A549 (cell line): Measurements from ENCODE around the gene SCN9A. TPM values are rescaled to one million over a fixed set of nuclear protein-coding genes. Genes with fewer than 3 reads are reported as not detected.

Experiments
- ATAC-seq, 2 experiments: fragments of 200-7000 bp in 1 of 2; fragments of >200 bp in 1 of 2; cut with Nextera tagmentation in 1 of 2; cut with Tn5 transposase in 1 of 2; 3 replicates each; pipeline versions ENCODE4 v1.8.0 to v1.9.1; 2018 to 2020; ENCODE audit warnings: mild to moderate bottlenecking in 1 of 2, moderate library complexity in 1 of 2
- CTCF ChIA-PET: fragments of 300-600 bp; sonication (Branson Sonifier 250); formaldehyde crosslinking; extraction: SDS; loops from one replicate; lab custom pipeline; 2021; ENCODE audit warnings: antibody characterized with exemption, inconsistent platforms; lab: Yijun Ruan, JAX
- POLR2A ChIA-PET: fragments of 350-600 bp; formaldehyde crosslinking; extraction: SDS; loops from one replicate; lab custom pipeline; 2021; ENCODE audit warnings: antibody characterized with exemption, inconsistent platforms; lab: Yijun Ruan, JAX
- DNase-seq, 2 experiments: peaks; one replicate each; pipeline versions ENCODE4 v3.0.0 to v3.0.0-alpha.2; 2011 to 2016; ENCODE audit warnings: low read depth in 1 of 2, low spot score in 1 of 2
- FAIRE-seq: peaks from 2 replicates; lab custom pipeline; 2011; peaks lifted over from hg19 to GRCh38; lab: Jason Lieb, UNC
- H3K27ac ChIP-seq, 2 experiments: fragments of >200 bp; sonication (Bioruptor Twin); formaldehyde crosslinking; 3 replicates each; pipeline ENCODE4 v1.5.1; 2016 to 2017
- H3K4me1 ChIP-seq: fragments of >200 bp; sonication (Bioruptor Twin); formaldehyde crosslinking; 3 replicates; pipeline ENCODE4 v1.6.1; 2016
- H3K4me2 ChIP-seq: fragments of >200 bp; sonication (Bioruptor Twin); formaldehyde crosslinking; 3 replicates; pipeline ENCODE4 v1.6.1; 2016
- H3K4me3 ChIP-seq: fragments of >200 bp; sonication (Bioruptor Twin); formaldehyde crosslinking; 3 replicates; pipeline ENCODE4 v1.5.1; 2016
- H3K9me3 ChIP-seq: fragments of >200 bp; sonication (Bioruptor Twin); formaldehyde crosslinking; 3 replicates; pipeline ENCODE4 v1.6.1; 2016
- BHLHE40 ChIP-seq: IDR thresholded peaks from 2 replicates; pipeline ENCODE4 v1.6.1; 2012; ENCODE audit warnings: low read depth, low read length, inconsistent platforms
- CBX2 ChIP-seq: fragments of 200-600 bp; sonication (generic); IDR thresholded peaks from 2 replicates; pipeline ENCODE4 v1.6.1; 2016; ENCODE audit warnings: low read depth, mild to moderate bottlenecking, borderline replicate concordance
- CEBPB ChIP-seq, 2 experiments: fragments of >200 bp in 1 of 2; sonication (Bioruptor Twin) in 1 of 2; formaldehyde crosslinking in 1 of 2; IDR thresholded peaks; 2 replicates each; pipeline ENCODE4 v1.6.1; 2012 to 2016
- CHD4 ChIP-seq: fragments of 200-600 bp; sonication (generic); IDR thresholded peaks from 2 replicates; pipeline ENCODE4 v1.6.1; 2016; ENCODE audit warnings: antibody characterized with exemption, mild to moderate bottlenecking, borderline replicate concordance
- EHF ChIP-seq: fragments of 250-450 bp; sonication (Bioruptor Pico); IDR thresholded peaks from 2 replicates; pipeline ENCODE4 v1.5.0; 2020; ENCODE audit warnings: mild to moderate bottlenecking
- ESRRA ChIP-seq: fragments of 150-350 bp; IDR thresholded peaks from 2 replicates; pipeline ENCODE4 v1.6.1; 2014; ENCODE audit warnings: mild to moderate bottlenecking, low read length, borderline replicate concordance
- FOSB ChIP-seq: fragments of 250-450 bp; sonication (Bioruptor Pico); IDR thresholded peaks from 2 replicates; pipeline ENCODE4 v1.5.0; 2020; ENCODE audit warnings: mild to moderate bottlenecking, moderate library complexity
- HEYL ChIP-seq: fragments of 250-450 bp; sonication (Bioruptor Pico); IDR thresholded peaks from 2 replicates; pipeline ENCODE4 v1.8.0; 2021; ENCODE audit warnings: mild to moderate bottlenecking, moderate library complexity
- HOXA7 ChIP-seq: fragments of 250-450 bp; sonication (Bioruptor Pico); IDR thresholded peaks from 2 replicates; pipeline ENCODE4 v1.5.0; 2020; ENCODE audit warnings: mild to moderate bottlenecking, moderate library complexity
- HOXB13 ChIP-seq: fragments of 250-450 bp; sonication (Bioruptor Pico); IDR thresholded peaks from 2 replicates; pipeline ENCODE4 v1.5.0; 2020; ENCODE audit warnings: low read depth, mild to moderate bottlenecking, moderate library complexity
- JUN ChIP-seq, 2 experiments: fragments of >200 bp; sonication (Bioruptor Twin); formaldehyde crosslinking; IDR thresholded peaks; 2 replicates in 1 of 2; 3 replicates in 1 of 2; pipeline ENCODE4 v1.6.1; 2016 to 2017
- JUNB ChIP-seq: fragments of >200 bp; sonication (Bioruptor Twin); formaldehyde crosslinking; IDR thresholded peaks from 2 replicates; pipeline ENCODE4 v1.6.1; 2016
- KDM5A ChIP-seq: fragments of 200-600 bp; sonication (generic); IDR thresholded peaks from 2 replicates; pipeline ENCODE4 v1.6.1; 2016; ENCODE audit warnings: antibody characterized with exemption, mild to moderate bottlenecking
- MAFK ChIP-seq: fragments of 450-650 bp; IDR thresholded peaks from 2 replicates; pipeline ENCODE4 v1.6.1; 2014; ENCODE audit not compliant: partially characterized antibody
- NFE2L2 ChIP-seq: fragments of 150-350 bp; conservative IDR thresholded peaks from 2 replicates; pipeline ENCODE4 v1.6.1; 2014; ENCODE audit warnings: low read length
- NPAS2 ChIP-seq: fragments of 250-450 bp; sonication (Bioruptor Pico); IDR thresholded peaks from 2 replicates; pipeline ENCODE4 v1.8.0; 2022; ENCODE audit warnings: mild to moderate bottlenecking, moderate library complexity, borderline replicate concordance
- RARB ChIP-seq: fragments of 250-450 bp; sonication (Bioruptor Pico); IDR thresholded peaks from 2 replicates; pipeline ENCODE4 v1.8.0; 2021; ENCODE audit warnings: mild to moderate bottlenecking, moderate library complexity
- RCOR1 ChIP-seq: fragments of 150-350 bp; IDR thresholded peaks from 2 replicates; pipeline ENCODE4 v1.6.1; 2014; ENCODE audit warnings: antibody characterized with exemption, low read length, low read depth
- RFX5 ChIP-seq: fragments of 450-650 bp; IDR thresholded peaks from 2 replicates; pipeline ENCODE4 v1.7.1; 2014; ENCODE audit warnings: antibody characterized with exemption, mild to moderate bottlenecking, moderate library complexity
- RNF2 ChIP-seq: fragments of 200-600 bp; sonication (generic); IDR thresholded peaks from 2 replicates; pipeline ENCODE4 v1.6.1; 2016; ENCODE audit warnings: low read depth, mild to moderate bottlenecking, antibody characterized with exemption, moderate library complexity, borderline replicate concordance
- SMC3 ChIP-seq: fragments of >200 bp; sonication (Bioruptor Twin); formaldehyde crosslinking; IDR thresholded peaks from 3 replicates; pipeline ENCODE4 v1.6.1; 2018; ENCODE audit warnings: inconsistent platforms
- SREBF2 ChIP-seq: fragments of 450-650 bp; IDR thresholded peaks from 2 replicates; pipeline ENCODE4 v1.6.1; 2014; ENCODE audit warnings: mild to moderate bottlenecking, moderate library complexity
- ZFP36 ChIP-seq: fragments of 450-650 bp; IDR thresholded peaks from 2 replicates; pipeline ENCODE4 v1.6.1; 2014; ENCODE audit warnings: borderline replicate concordance; ENCODE audit not compliant: partially characterized antibody
- WGBS: methylation state at CpG from one replicate; pipeline ENCODE4 v1.1.6; 2017; ENCODE audit errors: missing lambda C conversion rate; 5-methylcytosine and 5-hydroxymethylcytosine counted together
- polyA plus RNA-seq, 4 experiments: library from polyadenylated mRNA; depleted of rRNA in 3 of 4; stranded (reverse); fragments of >200 nt; fragmentation: RNase III in 1 of 4; extraction: RNeasy Plus Mini Kit Qiagen cat#74134 plus additional on column Dnase treatment in 1 of 4; gene quantifications; 2 replicates in 3 of 4; 3 replicates in 1 of 4; pipeline ENCODE4 v1.2.3, GENCODE V29; 2011 to 2017
- TF ChIP-seq, protein P1 (sequence below): IDR thresholded peaks from 2 replicates; pipeline ENCODE4 v1.6.1; 2012; ENCODE audit warnings: low read depth, borderline replicate concordance
- TF ChIP-seq, protein P2 (sequence below): fragments of 450-650 bp; IDR thresholded peaks from 2 replicates; pipeline ENCODE4 v1.6.1; 2014; ENCODE audit warnings: antibody characterized with exemption
- TF ChIP-seq, protein P3 (sequence below): fragments of >200 bp; sonication (Bioruptor Twin); formaldehyde crosslinking; IDR thresholded peaks from 2 replicates; pipeline ENCODE4 v1.6.1; 2016
- TF ChIP-seq, protein P4 (sequence below): IDR thresholded peaks from 2 replicates; pipeline ENCODE4 v1.6.1; 2012
- TF ChIP-seq, protein P5 (sequence below): fragments of 150-350 bp; IDR thresholded peaks from 2 replicates; pipeline ENCODE4 v1.6.1; 2014; ENCODE audit warnings: low read depth, mild to moderate bottlenecking, low read length
- TF ChIP-seq, protein P6 (sequence below): fragments of 250-450 bp; sonication (Bioruptor Pico); IDR thresholded peaks from 2 replicates; pipeline ENCODE4 v1.5.0; 2020; ENCODE audit warnings: low read depth, mild to moderate bottlenecking, moderate library complexity
- TF ChIP-seq, protein P7 (sequence below): fragments of >200 bp; sonication (Bioruptor Twin); formaldehyde crosslinking; IDR thresholded peaks from 3 replicates; pipeline ENCODE4 v1.6.1; 2016
- TF ChIP-seq, protein P8 (sequence below): IDR thresholded peaks from 2 replicates; pipeline ENCODE4 v1.6.1; 2012

SCN9A gene
- polyA plus RNA-seq, 2 of the 4 experiments (the other 2 are of a cell fraction) = 7.7 to 23.6 TPM

DNA sequence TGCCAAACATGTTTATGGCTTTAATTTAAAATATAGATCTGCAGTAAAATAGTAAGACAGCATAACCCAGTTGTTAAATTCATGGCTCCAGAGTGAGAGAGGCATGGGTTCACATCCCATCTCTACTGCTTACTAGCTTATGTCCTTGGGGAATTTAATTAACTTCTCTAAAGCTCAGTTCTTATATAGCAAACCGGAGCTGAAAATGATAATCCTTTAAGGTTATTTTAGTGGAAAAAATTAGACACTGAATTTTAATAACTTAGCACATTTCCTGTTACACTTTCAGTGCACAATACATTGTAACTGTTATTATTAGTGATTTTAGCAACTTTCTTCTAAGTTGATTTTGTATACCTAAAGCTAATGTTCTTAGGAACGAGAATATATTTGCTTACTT is 14.8 kb downstream of the SCN9A start:
- DNase-seq (no peak), FAIRE-seq (no peak), ATAC-seq (no peak)
- WGBS = 4% methylated on average over 2 of the region's 2 CpGs
- peaks cover 36% of the 10 kb centered on the region for H3K4me1 ChIP-seq
- peak overlapping the region; percentile 81 for H3K4me2 ChIP-seq
- no peaks in the 10 kb centered on the region for H3K9me3 ChIP-seq
- no peak overlapping the region for H3K4me3 ChIP-seq
- CTCF ChIA-PET = interaction anchor here (0.7 to 2.7 kb wide), 20 partner anchors 9 to 186 kb away, joined by 3 to 25 read pairs (median 7); partner anchors contain the start of gene SCN9A
- H3K27ac ChIP-seq = no peak overlapping the region
- POLR2A ChIA-PET = no interaction called here
- TF ChIP-seq CEBPB (IDR thresholded peaks at IDR 0.05) (no peak), RARB (no peak), KDM5A (no peak), FOSB (CRISPR knock-in tag) (no peak), HEYL (CRISPR knock-in tag) (no peak), SMC3 (no peak), ESRRA (no peak), SREBF2 (no peak), JUNB (no peak), JUN (IDR thresholded peaks at IDR 0.05) (no peak), RFX5 (no peak), NFE2L2 (no peak), EHF (CRISPR knock-in tag) (no peak)
- TF ChIP-seq, protein P1, sequence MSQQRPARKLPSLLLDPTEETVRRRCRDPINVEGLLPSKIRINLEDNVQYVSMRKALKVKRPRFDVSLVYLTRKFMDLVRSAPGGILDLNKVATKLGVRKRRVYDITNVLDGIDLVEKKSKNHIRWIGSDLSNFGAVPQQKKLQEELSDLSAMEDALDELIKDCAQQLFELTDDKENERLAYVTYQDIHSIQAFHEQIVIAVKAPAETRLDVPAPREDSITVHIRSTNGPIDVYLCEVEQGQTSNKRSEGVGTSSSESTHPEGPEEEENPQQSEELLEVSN = no peak
- TF ChIP-seq, protein P2, sequence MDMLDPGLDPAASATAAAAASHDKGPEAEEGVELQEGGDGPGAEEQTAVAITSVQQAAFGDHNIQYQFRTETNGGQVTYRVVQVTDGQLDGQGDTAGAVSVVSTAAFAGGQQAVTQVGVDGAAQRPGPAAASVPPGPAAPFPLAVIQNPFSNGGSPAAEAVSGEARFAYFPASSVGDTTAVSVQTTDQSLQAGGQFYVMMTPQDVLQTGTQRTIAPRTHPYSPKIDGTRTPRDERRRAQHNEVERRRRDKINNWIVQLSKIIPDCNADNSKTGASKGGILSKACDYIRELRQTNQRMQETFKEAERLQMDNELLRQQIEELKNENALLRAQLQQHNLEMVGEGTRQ = no peak
- TF ChIP-seq, protein P3, sequence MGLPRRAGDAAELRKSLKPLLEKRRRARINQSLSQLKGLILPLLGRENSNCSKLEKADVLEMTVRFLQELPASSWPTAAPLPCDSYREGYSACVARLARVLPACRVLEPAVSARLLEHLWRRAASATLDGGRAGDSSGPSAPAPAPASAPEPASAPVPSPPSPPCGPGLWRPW = no peak
- TF ChIP-seq, protein P4, sequence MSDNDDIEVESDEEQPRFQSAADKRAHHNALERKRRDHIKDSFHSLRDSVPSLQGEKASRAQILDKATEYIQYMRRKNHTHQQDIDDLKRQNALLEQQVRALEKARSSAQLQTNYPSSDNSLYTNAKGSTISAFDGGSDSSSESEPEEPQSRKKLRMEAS = no peak
- TF ChIP-seq, protein P5, sequence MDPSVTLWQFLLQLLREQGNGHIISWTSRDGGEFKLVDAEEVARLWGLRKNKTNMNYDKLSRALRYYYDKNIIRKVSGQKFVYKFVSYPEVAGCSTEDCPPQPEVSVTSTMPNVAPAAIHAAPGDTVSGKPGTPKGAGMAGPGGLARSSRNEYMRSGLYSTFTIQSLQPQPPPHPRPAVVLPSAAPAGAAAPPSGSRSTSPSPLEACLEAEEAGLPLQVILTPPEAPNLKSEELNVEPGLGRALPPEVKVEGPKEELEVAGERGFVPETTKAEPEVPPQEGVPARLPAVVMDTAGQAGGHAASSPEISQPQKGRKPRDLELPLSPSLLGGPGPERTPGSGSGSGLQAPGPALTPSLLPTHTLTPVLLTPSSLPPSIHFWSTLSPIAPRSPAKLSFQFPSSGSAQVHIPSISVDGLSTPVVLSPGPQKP = no peak

DNA sequence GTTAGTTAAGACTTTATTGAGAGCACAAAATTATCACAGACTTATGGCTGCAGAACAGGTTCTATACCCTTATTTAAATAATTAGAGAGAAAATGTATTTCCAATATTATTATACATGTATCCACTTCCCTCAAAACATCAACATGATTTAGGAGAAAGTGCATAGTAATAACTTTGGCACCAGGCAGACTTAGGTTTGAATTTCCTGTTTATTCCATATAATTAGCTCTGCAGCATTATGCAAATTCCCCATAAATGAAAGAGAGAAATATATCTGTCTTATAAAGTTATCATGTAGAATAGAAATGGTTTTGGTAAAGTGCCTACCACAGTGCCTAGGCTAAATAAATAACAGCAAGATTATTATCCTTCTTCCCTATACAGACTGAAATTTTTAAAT is 15.3 kb downstream of the SCN9A start:
- no peak overlapping the region for H3K4me3 ChIP-seq
- CTCF ChIA-PET = interaction anchor here (0.7 to 2.7 kb wide), 16 partner anchors 10 to 186 kb away, joined by 3 to 25 read pairs (median 8); partner anchors contain the start of gene SCN9A
- ATAC-seq (no peak), FAIRE-seq (no peak), DNase-seq (no peak)
- no peak overlapping the region for H3K4me2 ChIP-seq
- H3K27ac ChIP-seq = no peak overlapping the region
- no peaks in the 10 kb centered on the region for H3K9me3 ChIP-seq
- peaks cover 32% of the 10 kb centered on the region for H3K4me1 ChIP-seq
- TF ChIP-seq JUN (IDR thresholded peaks at IDR 0.05) (no peak), CEBPB (IDR thresholded peaks at IDR 0.05) (no peak), HOXB13 (CRISPR knock-in tag) (no peak), HOXA7 (CRISPR knock-in tag) (no peak), CHD4 (no peak), BHLHE40 (no peak), RCOR1 (no peak), NPAS2 (CRISPR knock-in tag) (no peak), ZFP36 (no peak), FOSB (CRISPR knock-in tag) (no peak), CBX2 (no peak), SMC3 (no peak), MAFK (no peak), RNF2 (no peak)
- TF ChIP-seq, protein P6, sequence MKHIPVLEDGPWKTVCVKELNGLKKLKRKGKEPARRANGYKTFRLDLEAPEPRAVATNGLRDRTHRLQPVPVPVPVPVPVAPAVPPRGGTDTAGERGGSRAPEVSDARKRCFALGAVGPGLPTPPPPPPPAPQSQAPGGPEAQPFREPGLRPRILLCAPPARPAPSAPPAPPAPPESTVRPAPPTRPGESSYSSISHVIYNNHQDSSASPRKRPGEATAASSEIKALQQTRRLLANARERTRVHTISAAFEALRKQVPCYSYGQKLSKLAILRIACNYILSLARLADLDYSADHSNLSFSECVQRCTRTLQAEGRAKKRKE = no peak
- TF ChIP-seq, protein P7, sequence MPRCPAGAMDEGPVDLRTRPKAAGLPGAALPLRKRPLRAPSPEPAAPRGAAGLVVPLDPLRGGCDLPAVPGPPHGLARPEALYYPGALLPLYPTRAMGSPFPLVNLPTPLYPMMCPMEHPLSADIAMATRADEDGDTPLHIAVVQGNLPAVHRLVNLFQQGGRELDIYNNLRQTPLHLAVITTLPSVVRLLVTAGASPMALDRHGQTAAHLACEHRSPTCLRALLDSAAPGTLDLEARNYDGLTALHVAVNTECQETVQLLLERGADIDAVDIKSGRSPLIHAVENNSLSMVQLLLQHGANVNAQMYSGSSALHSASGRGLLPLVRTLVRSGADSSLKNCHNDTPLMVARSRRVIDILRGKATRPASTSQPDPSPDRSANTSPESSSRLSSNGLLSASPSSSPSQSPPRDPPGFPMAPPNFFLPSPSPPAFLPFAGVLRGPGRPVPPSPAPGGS = no peak
- TF ChIP-seq, protein P3 = no peak
- TF ChIP-seq, protein P1 = no peak
- TF ChIP-seq, protein P8, sequence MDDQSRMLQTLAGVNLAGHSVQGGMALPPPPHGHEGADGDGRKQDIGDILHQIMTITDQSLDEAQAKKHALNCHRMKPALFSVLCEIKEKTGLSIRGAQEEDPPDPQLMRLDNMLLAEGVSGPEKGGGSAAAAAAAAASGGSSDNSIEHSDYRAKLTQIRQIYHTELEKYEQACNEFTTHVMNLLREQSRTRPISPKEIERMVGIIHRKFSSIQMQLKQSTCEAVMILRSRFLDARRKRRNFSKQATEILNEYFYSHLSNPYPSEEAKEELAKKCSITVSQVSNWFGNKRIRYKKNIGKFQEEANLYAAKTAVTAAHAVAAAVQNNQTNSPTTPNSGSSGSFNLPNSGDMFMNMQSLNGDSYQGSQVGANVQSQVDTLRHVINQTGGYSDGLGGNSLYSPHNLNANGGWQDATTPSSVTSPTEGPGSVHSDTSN = no peak
- POLR2A ChIA-PET = no interaction called here
